Activated CD8-positive, alpha-beta T cell treated with anti-CD3 and anti-CD28 coated beads for 36 hours (primary cell): ENCODE measurements around the gene SLC27A1. TPM values are rescaled to one million over a fixed set of nuclear protein-coding genes. Genes with fewer than 3 reads are reported as not detected.
"Not testable (repeated sequence)": the region's sequence is repeated elsewhere in the genome, so short reads cannot be mapped to it uniquely, and the experiment has no call there.

Experiments used
- ATAC-seq: fragments of 200-7000 bp; cut with Tn5 transposase; one replicate; pipeline ENCODE4 v1.10.0; 2021; ENCODE audit warnings: mild to moderate bottlenecking, moderate library complexity
- CTCF ChIA-PET: fragments of 350-600 bp; sonication (Branson Sonifier 250); formaldehyde crosslinking; loops from one replicate; lab custom pipeline; 2021; ENCODE audit warnings: antibody characterized with exemption; lab: Charles Lee
- POLR2A ChIA-PET: fragments of 350-600 bp; sonication (Branson Sonifier 250); formaldehyde crosslinking; loops from one replicate; lab custom pipeline; 2021; ENCODE audit warnings: antibody characterized with exemption; lab: Charles Lee
- DNase-seq: peaks from one replicate; pipeline ENCODE4 v3.0.0-alpha.2; 2020
- H3K27ac Mint-ChIP-seq: one replicate; pipeline ENCODE4 v1.8.0; 2021; ENCODE audit warnings: mild to moderate bottlenecking, mixed read lengths
- H3K27me3 Mint-ChIP-seq: one replicate; pipeline ENCODE4 v1.8.0; 2021; ENCODE audit warnings: mixed read lengths
- H3K36me3 Mint-ChIP-seq: one replicate; pipeline ENCODE4 v1.8.0; 2021; ENCODE audit warnings: low read depth, mixed read lengths
- H3K4me1 Mint-ChIP-seq: one replicate; pipeline ENCODE4 v1.8.0; 2021; ENCODE audit warnings: low read depth, mixed read lengths
- H3K4me3 Mint-ChIP-seq: one replicate; pipeline ENCODE4 v1.8.0; 2021; ENCODE audit warnings: mild to moderate bottlenecking, moderate library complexity, mixed read lengths
- H3K9me3 Mint-ChIP-seq: one replicate; pipeline ENCODE4 v1.8.0; 2021; ENCODE audit warnings: mixed read lengths
- intact Hi-C: fragments of 100-400 bp; cut with micrococcal nuclease; formaldehyde crosslinking; loops from one replicate; pipeline ENCODE4 v1.10.0; 2022
- total RNA-seq, 2 experiments: library from RNA; stranded (reverse); gene quantifications; one replicate each; pipeline ENCODE4 v1.2.3, GENCODE V29; 2021
- TF ChIP-seq, protein P1 (sequence below): fragments of 200-600 bp; IDR thresholded peaks from one replicate; pipeline ENCODE4 v1.8.0; 2022; ENCODE audit warnings: antibody characterized with exemption, mild to moderate bottlenecking

Gene SLC27A1
- total RNA-seq, 2 experiments from 2014 or later, result 3.5 to 3.6 TPM

- ChIA-PET CTCF (no interaction called here), POLR2A (interaction anchor here (1.1 kb wide), 1 partner anchor 20 kb away, joined by 3 read pairs; no protein-coding TSS in a partner anchor)
- H3K4me1 Mint-ChIP-seq, result peaks cover 7% of the 10 kb centered on the region
- TF ChIP-seq, protein P1, sequence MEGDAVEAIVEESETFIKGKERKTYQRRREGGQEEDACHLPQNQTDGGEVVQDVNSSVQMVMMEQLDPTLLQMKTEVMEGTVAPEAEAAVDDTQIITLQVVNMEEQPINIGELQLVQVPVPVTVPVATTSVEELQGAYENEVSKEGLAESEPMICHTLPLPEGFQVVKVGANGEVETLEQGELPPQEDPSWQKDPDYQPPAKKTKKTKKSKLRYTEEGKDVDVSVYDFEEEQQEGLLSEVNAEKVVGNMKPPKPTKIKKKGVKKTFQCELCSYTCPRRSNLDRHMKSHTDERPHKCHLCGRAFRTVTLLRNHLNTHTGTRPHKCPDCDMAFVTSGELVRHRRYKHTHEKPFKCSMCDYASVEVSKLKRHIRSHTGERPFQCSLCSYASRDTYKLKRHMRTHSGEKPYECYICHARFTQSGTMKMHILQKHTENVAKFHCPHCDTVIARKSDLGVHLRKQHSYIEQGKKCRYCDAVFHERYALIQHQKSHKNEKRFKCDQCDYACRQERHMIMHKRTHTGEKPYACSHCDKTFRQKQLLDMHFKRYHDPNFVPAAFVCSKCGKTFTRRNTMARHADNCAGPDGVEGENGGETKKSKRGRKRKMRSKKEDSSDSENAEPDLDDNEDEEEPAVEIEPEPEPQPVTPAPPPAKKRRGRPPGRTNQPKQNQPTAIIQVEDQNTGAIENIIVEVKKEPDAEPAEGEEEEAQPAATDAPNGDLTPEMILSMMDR, result no peak
- peaks cover 7% of the 10 kb centered on the region for H3K9me3 Mint-ChIP-seq
- ATAC-seq (no peak), DNase-seq (no peak)
- no peak overlapping the region for H3K4me3 Mint-ChIP-seq
- intact Hi-C loops, result no loop called here
- peaks cover 40% of the 10 kb centered on the region for H3K36me3 Mint-ChIP-seq
- H3K27me3 Mint-ChIP-seq, result no peaks in the 10 kb centered on the region
- H3K27ac Mint-ChIP-seq, result no peak overlapping the region
Measured at GRCh38 chr19:17515408-17516149, 45.3 kb downstream of the SLC27A1 start.

DNA sequence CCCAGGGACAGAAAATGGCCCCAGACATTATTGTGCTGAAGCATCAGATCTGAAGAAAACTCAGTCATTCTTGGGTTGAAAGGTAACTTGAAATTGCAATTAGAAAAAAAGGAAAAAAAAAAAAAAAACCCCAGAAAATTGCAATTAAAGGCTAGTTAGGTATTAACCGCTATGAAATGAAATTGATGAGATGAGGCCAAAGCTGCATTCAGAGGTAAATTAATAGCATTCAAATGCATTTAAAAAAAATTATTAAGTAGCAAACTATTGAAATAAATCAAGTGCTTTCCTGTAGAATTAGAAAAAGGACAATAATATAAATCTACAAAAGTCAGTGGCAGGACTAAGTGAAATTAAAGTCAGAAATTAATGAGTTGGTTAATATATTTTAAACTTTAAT, 47.6 kb downstream of the SLC27A1 start:
- no peak overlapping the region for H3K4me3 Mint-ChIP-seq
- ATAC-seq (no peak), DNase-seq (no peak)
- ChIA-PET CTCF (no interaction called here), POLR2A (no interaction called here)
- TF ChIP-seq, protein P1, result no peak
- H3K27me3 Mint-ChIP-seq, result no peaks in the 10 kb centered on the region
- peaks cover 41% of the 10 kb centered on the region for H3K36me3 Mint-ChIP-seq
- no peak overlapping the region for H3K27ac Mint-ChIP-seq
- peaks cover 8% of the 10 kb centered on the region for H3K4me1 Mint-ChIP-seq
- intact Hi-C loops, result no loop called here
- H3K9me3 Mint-ChIP-seq, result peaks cover 7% of the 10 kb centered on the region

GRCh38 chr19:17518654-17519053, 48.3 kb downstream of the SLC27A1 start:
- ATAC-seq, H3K27ac Mint-ChIP-seq, DNase-seq, POLR2A ChIA-PET, H3K4me3 Mint-ChIP-seq, intact Hi-C loops, H3K27me3 Mint-ChIP-seq, H3K9me3 Mint-ChIP-seq: not testable (repeated sequence)
- H3K4me1 Mint-ChIP-seq, result peaks cover 14% of the 10 kb centered on the region
- CTCF ChIA-PET, result interaction anchor here (1.0 kb wide), 1 partner anchor 88 kb away, joined by 3 read pairs; no protein-coding TSS in a partner anchor
- peaks cover 41% of the 10 kb centered on the region for H3K36me3 Mint-ChIP-seq

DNA sequence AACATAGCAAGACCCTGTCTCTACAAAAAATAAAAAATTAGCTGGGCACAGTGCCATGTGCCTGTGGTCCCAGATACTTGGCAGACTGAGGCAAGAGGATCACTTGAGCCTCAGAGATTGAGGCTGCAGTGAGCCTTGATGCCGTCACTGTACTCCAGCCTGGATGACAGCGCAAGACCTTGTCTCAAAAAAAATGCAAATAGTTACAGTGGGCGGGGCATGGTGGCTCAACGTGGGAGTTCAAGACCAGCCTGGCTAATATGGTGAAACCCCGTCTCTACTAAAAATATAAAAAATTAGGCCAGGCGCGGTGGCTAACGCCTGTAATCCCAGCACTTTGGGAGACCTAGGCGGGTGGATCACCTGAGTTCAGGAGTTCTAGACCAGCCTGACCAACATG, 49.6 kb downstream of the SLC27A1 start:
- Mint-ChIP-seq H3K36me3 (peaks cover 44% of the 10 kb centered on the region), H3K27ac (no peak overlapping the region), H3K4me3 (no peak overlapping the region), H3K27me3 (no peaks in the 10 kb centered on the region), H3K9me3 (peaks cover 7% of the 10 kb centered on the region), H3K4me1 (peaks cover 25% of the 10 kb centered on the region)
- intact Hi-C loops, result no loop called here
- ATAC-seq (no peak), DNase-seq (no peak)
- ChIA-PET POLR2A (interaction anchor here (0.9 kb wide), 1 partner anchor 9 kb away, joined by 4 read pairs; no protein-coding TSS in a partner anchor), CTCF (no interaction called here)
- TF ChIP-seq, protein P1, result no peak

- H3K4me3 Mint-ChIP-seq, result no peak overlapping the region
- H3K4me1 Mint-ChIP-seq, result peaks cover 30% of the 10 kb centered on the region
- peaks cover 7% of the 10 kb centered on the region for H3K9me3 Mint-ChIP-seq
- no peaks in the 10 kb centered on the region for H3K27me3 Mint-ChIP-seq
- DNase-seq (no peak), ATAC-seq (no peak)
- no peak overlapping the region for H3K27ac Mint-ChIP-seq
- ChIA-PET CTCF (no interaction called here), POLR2A (interaction anchor here (1.1 kb wide), 1 partner anchor 8 kb away, joined by 7 read pairs; no protein-coding TSS in a partner anchor)
- TF ChIP-seq, protein P1, result no peak
- peaks cover 41% of the 10 kb centered on the region for H3K36me3 Mint-ChIP-seq
- intact Hi-C loops, result no loop called here
Measured at GRCh38 chr19:17520865-17521264, 50.5 kb downstream of the SLC27A1 start.
